WTC11 (cell line): ENCODE data around the gene E2F4. TPM values are rescaled to one million over a fixed set of nuclear protein-coding genes. Genes with fewer than 3 reads are reported as not detected.

Experiments
- ATAC-seq: fragments of 200-7000 bp; cut with Tn5 transposase; 2 replicates; pipeline ENCODE4 v1.10.0; 2021; ENCODE audit warnings: mild to moderate bottlenecking, moderate library complexity
- CTCF ChIA-PET: fragments of 300-600 bp; sonication (Branson Sonifier 250); formaldehyde crosslinking; loops from one replicate; lab custom pipeline; 2021; ENCODE audit warnings: antibody characterized with exemption; lab: Charles Lee
- POLR2A ChIA-PET: fragments of 350-600 bp; sonication (Branson Sonifier 250); formaldehyde crosslinking; loops from one replicate; lab custom pipeline; 2021; ENCODE audit warnings: antibody characterized with exemption; lab: Charles Lee
- DNase-seq: peaks from one replicate; pipeline ENCODE4 v3.0.0; 2021; ENCODE audit warnings: low spot score
- H3K27ac Mint-ChIP-seq: 2 replicates; pipeline ENCODE4 v1.8.0; 2021; ENCODE audit warnings: mixed read lengths
- H3K27me3 Mint-ChIP-seq: 2 replicates; pipeline ENCODE4 v1.8.0; 2021; ENCODE audit warnings: low read depth, mild to moderate bottlenecking, moderate library complexity, mixed read lengths
- H3K36me3 Mint-ChIP-seq: 2 replicates; pipeline ENCODE4 v1.8.0; 2021; ENCODE audit warnings: mixed read lengths
- H3K4me1 Mint-ChIP-seq: 2 replicates; pipeline ENCODE4 v1.8.0; 2022; ENCODE audit warnings: mixed read lengths
- H3K4me3 Mint-ChIP-seq: 2 replicates; pipeline ENCODE4 v1.8.0; 2021; ENCODE audit warnings: mild to moderate bottlenecking, moderate library complexity, mixed read lengths
- H3K9me3 Mint-ChIP-seq: 2 replicates; pipeline ENCODE4 v1.8.0; 2021; ENCODE audit warnings: mixed read lengths
- GABPB1 ChIP-seq: sonication (generic); formaldehyde crosslinking; IDR thresholded peaks from 2 replicates; pipeline ENCODE4 v1.8.1; 2023; ENCODE audit warnings: mild to moderate bottlenecking, missing genetic modification reagents
- HMGA2 ChIP-seq: fragments of 250-450 bp; sonication (Bioruptor Pico); IDR thresholded peaks from 2 replicates; pipeline ENCODE4 v1.4.0; 2021; ENCODE audit warnings: mild to moderate bottlenecking, moderate library complexity
- IRF2 ChIP-seq: sonication (generic); formaldehyde crosslinking; IDR thresholded peaks from 2 replicates; pipeline ENCODE4 v1.8.0; 2022; ENCODE audit warnings: low read depth, missing genetic modification reagents, borderline replicate concordance
- JAZF1 ChIP-seq: fragments of 250-450 bp; sonication (Bioruptor Pico); IDR thresholded peaks from 2 replicates; pipeline ENCODE4 v1.9.0; 2021; ENCODE audit warnings: moderate library complexity, mild to moderate bottlenecking, inconsistent platforms
- JUN ChIP-seq: sonication (generic); formaldehyde crosslinking; IDR thresholded peaks from 2 replicates; pipeline ENCODE4 v1.8.0; 2023; ENCODE audit warnings: mild to moderate bottlenecking, missing genetic modification reagents
- MXD4 ChIP-seq: fragments of 250-450 bp; sonication (Bioruptor Pico); IDR thresholded peaks from 2 replicates; pipeline ENCODE4 v1.8.0; 2021; ENCODE audit warnings: mild to moderate bottlenecking, moderate library complexity, borderline replicate concordance
- NFE2L1 ChIP-seq: sonication (generic); formaldehyde crosslinking; IDR thresholded peaks from 2 replicates; pipeline ENCODE4 v1.8.1; 2023; ENCODE audit warnings: missing genetic modification reagents
- NR1H2 ChIP-seq: sonication (generic); formaldehyde crosslinking; IDR thresholded peaks from 2 replicates; pipeline ENCODE4 v1.9.0; 2021; ENCODE audit warnings: mild to moderate bottlenecking, moderate library complexity, missing genetic modification reagents
- RELA ChIP-seq: sonication (generic); formaldehyde crosslinking; IDR thresholded peaks from 2 replicates; pipeline ENCODE4 v1.8.1; 2022; ENCODE audit warnings: missing genetic modification reagents, mild to moderate bottlenecking, borderline replicate concordance
- RORB ChIP-seq: fragments of 250-450 bp; sonication (Bioruptor Pico); IDR thresholded peaks from 2 replicates; pipeline ENCODE4 v1.9.0; 2021; ENCODE audit warnings: mild to moderate bottlenecking
- SMAD3 ChIP-seq: sonication (generic); formaldehyde crosslinking; IDR thresholded peaks from 2 replicates; pipeline ENCODE4 v1.8.0; 2022; ENCODE audit warnings: missing genetic modification reagents, mild to moderate bottlenecking, borderline replicate concordance
- SOX15 ChIP-seq: fragments of 250-450 bp; sonication (Bioruptor Pico); IDR thresholded peaks from 2 replicates; pipeline ENCODE4 v1.9.0; 2021; ENCODE audit warnings: mild to moderate bottlenecking
- SP1 ChIP-seq: sonication (generic); formaldehyde crosslinking; conservative IDR thresholded peaks from 2 replicates; pipeline ENCODE4 v1.8.1; 2022; ENCODE audit warnings: missing genetic modification reagents
- ZBTB21 ChIP-seq: sonication (generic); formaldehyde crosslinking; IDR thresholded peaks from 2 replicates; pipeline ENCODE4 v1.8.1; 2023; ENCODE audit warnings: mild to moderate bottlenecking, missing genetic modification reagents, borderline replicate concordance
- ZNF416 ChIP-seq: fragments of 250-450 bp; sonication (Bioruptor Pico); IDR thresholded peaks from 2 replicates; pipeline ENCODE4 v1.9.0; 2021; ENCODE audit warnings: mild to moderate bottlenecking, inconsistent platforms
- total RNA-seq: library from RNA; stranded (reverse); gene quantifications from 3 replicates; pipeline ENCODE4 v1.2.3, GENCODE V29; 2021
- TF ChIP-seq, protein P1 (sequence below): sonication (generic); formaldehyde crosslinking; IDR thresholded peaks from 2 replicates; pipeline ENCODE4 v1.8.0; 2022; ENCODE audit warnings: mild to moderate bottlenecking, missing genetic modification reagents
- TF ChIP-seq, protein P2 (sequence below): sonication (generic); formaldehyde crosslinking; IDR thresholded peaks from 2 replicates; pipeline ENCODE4 v1.8.1; 2022; ENCODE audit warnings: missing genetic modification reagents, borderline replicate concordance
- TF ChIP-seq, protein P3 (sequence below): sonication (generic); formaldehyde crosslinking; IDR thresholded peaks from 2 replicates; pipeline ENCODE4 v1.8.0; 2023; ENCODE audit warnings: mild to moderate bottlenecking, missing genetic modification reagents
- TF ChIP-seq, protein P4 (sequence below): fragments of 250-450 bp; sonication (Bioruptor Pico); IDR thresholded peaks from 2 replicates; pipeline ENCODE4 v1.9.0; 2021; ENCODE audit warnings: mild to moderate bottlenecking
- TF ChIP-seq, protein P5 (sequence below): fragments of 200-600 bp; IDR thresholded peaks from 2 replicates; pipeline ENCODE4 v1.8.0; 2022; ENCODE audit warnings: antibody characterized with exemption
- TF ChIP-seq, protein P6 (sequence below): sonication (generic); formaldehyde crosslinking; IDR thresholded peaks from 2 replicates; pipeline ENCODE4 v1.8.0; 2022; ENCODE audit warnings: mild to moderate bottlenecking, missing genetic modification reagents
- TF ChIP-seq, protein P7 (sequence below): fragments of 250-450 bp; sonication (Bioruptor Pico); IDR thresholded peaks from 2 replicates; pipeline ENCODE4 v2.1.2; 2022; ENCODE audit warnings: mild to moderate bottlenecking, moderate library complexity
- TF ChIP-seq, protein P8 (sequence below): sonication (generic); formaldehyde crosslinking; IDR thresholded peaks from 2 replicates; pipeline ENCODE4 v1.8.0; 2022; ENCODE audit warnings: missing genetic modification reagents

The E2F4 gene
- total RNA-seq, 1 experiment from 2014 or later = 85.0 TPM

DNA sequence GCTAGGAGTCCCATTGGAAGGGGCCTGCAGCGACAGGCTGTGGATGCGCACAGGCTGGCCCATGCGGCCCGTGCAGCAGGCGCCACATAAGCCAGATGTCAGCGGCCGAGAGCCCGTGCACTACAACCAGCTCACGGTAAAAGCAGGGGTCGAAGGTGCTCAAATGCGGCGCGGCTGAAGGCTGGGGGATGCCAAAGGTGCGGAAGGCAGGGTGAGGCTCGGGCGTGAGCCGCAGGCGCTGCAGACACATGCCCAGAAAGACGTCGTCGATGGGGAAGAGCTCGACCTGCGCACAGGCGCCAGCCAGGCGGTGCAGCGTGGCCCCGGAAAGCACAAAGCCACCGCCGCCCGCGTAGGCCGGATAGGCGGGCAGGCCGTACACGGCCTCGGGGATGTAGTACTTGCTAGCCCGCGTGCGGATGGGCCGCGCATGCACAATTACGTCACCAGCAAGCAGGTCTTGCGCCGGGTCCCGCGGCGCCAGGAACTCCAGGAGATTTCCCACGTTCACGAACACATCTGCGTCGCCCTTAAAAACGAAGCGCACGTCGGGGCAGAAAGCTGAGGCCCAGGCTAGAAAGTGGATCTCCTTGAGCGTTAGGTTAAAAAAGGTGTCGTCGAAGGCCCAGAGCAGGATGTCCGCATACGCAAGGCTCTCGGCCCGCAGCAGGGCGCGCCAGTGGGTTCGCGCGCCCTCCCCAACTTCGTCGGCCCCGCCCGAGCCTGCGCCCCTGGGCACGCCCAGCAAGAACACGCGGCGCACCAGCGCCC is 42.5 kb upstream of the E2F4 start:
- Mint-ChIP-seq H3K4me3 (peak overlapping the region; percentile 48), H3K4me1 (peaks cover 8% of the 10 kb centered on the region), H3K36me3 (peaks cover 16% of the 10 kb centered on the region), H3K9me3 (no peaks in the 10 kb centered on the region), H3K27ac (no peak overlapping the region), H3K27me3 (peaks cover 44% of the 10 kb centered on the region)
- DNase-seq (no peak), ATAC-seq (peak; percentile 41; the same call in 1 of the 2 replicates)
- TF ChIP-seq, protein P1, sequence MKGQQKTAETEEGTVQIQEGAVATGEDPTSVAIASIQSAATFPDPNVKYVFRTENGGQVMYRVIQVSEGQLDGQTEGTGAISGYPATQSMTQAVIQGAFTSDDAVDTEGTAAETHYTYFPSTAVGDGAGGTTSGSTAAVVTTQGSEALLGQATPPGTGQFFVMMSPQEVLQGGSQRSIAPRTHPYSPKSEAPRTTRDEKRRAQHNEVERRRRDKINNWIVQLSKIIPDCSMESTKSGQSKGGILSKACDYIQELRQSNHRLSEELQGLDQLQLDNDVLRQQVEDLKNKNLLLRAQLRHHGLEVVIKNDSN = no peak
- TF ChIP-seq RELA (CRISPR knock-in tag) (peak; percentile 67; the same call in 1 of the 2 replicates), JUN (no peak), ZNF416 (no peak), MXD4 (CRISPR knock-in tag) (no peak), ZBTB21 (CRISPR knock-in tag) (0 out of 2 replicates have a peak, but pooled peaks have one; percentile 28), NFE2L1 (CRISPR knock-in tag) (no peak), GABPB1 (CRISPR knock-in tag) (no peak), RORB (CRISPR knock-in tag) (no peak), SMAD3 (CRISPR knock-in tag) (peak; percentile 74; the same call in 1 of the 2 replicates), NR1H2 (no peak), SP1 (CRISPR knock-in tag) (0 out of 2 replicates have a peak, but pooled peaks have one; percentile 23), SOX15 (CRISPR knock-in tag) (no peak), HMGA2 (CRISPR knock-in tag) (no peak), JAZF1 (CRISPR knock-in tag) (no peak), IRF2 (CRISPR knock-in tag) (no peak)
- TF ChIP-seq, protein P2, sequence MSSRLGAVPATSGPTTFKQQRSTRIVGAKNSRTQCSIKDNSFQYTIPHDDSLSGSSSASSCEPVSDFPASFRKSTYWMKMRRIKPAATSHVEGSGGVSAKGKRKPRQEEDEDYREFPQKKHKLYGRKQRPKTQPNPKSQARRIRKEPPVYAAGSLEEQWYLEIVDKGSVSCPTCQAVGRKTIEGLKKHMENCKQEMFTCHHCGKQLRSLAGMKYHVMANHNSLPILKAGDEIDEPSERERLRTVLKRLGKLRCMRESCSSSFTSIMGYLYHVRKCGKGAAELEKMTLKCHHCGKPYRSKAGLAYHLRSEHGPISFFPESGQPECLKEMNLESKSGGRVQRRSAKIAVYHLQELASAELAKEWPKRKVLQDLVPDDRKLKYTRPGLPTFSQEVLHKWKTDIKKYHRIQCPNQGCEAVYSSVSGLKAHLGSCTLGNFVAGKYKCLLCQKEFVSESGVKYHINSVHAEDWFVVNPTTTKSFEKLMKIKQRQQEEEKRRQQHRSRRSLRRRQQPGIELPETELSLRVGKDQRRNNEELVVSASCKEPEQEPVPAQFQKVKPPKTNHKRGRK (CRISPR knock-in tag) = no peak
- TF ChIP-seq, protein P3, sequence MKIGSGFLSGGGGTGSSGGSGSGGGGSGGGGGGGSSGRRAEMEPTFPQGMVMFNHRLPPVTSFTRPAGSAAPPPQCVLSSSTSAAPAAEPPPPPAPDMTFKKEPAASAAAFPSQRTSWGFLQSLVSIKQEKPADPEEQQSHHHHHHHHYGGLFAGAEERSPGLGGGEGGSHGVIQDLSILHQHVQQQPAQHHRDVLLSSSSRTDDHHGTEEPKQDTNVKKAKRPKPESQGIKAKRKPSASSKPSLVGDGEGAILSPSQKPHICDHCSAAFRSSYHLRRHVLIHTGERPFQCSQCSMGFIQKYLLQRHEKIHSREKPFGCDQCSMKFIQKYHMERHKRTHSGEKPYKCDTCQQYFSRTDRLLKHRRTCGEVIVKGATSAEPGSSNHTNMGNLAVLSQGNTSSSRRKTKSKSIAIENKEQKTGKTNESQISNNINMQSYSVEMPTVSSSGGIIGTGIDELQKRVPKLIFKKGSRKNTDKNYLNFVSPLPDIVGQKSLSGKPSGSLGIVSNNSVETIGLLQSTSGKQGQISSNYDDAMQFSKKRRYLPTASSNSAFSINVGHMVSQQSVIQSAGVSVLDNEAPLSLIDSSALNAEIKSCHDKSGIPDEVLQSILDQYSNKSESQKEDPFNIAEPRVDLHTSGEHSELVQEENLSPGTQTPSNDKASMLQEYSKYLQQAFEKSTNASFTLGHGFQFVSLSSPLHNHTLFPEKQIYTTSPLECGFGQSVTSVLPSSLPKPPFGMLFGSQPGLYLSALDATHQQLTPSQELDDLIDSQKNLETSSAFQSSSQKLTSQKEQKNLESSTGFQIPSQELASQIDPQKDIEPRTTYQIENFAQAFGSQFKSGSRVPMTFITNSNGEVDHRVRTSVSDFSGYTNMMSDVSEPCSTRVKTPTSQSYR (CRISPR knock-in tag) = no peak
- TF ChIP-seq, protein P4, sequence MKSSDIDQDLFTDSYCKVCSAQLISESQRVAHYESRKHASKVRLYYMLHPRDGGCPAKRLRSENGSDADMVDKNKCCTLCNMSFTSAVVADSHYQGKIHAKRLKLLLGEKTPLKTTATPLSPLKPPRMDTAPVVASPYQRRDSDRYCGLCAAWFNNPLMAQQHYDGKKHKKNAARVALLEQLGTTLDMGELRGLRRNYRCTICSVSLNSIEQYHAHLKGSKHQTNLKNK = no peak
- TF ChIP-seq, protein P5, sequence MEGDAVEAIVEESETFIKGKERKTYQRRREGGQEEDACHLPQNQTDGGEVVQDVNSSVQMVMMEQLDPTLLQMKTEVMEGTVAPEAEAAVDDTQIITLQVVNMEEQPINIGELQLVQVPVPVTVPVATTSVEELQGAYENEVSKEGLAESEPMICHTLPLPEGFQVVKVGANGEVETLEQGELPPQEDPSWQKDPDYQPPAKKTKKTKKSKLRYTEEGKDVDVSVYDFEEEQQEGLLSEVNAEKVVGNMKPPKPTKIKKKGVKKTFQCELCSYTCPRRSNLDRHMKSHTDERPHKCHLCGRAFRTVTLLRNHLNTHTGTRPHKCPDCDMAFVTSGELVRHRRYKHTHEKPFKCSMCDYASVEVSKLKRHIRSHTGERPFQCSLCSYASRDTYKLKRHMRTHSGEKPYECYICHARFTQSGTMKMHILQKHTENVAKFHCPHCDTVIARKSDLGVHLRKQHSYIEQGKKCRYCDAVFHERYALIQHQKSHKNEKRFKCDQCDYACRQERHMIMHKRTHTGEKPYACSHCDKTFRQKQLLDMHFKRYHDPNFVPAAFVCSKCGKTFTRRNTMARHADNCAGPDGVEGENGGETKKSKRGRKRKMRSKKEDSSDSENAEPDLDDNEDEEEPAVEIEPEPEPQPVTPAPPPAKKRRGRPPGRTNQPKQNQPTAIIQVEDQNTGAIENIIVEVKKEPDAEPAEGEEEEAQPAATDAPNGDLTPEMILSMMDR = no peak
- TF ChIP-seq, protein P6, sequence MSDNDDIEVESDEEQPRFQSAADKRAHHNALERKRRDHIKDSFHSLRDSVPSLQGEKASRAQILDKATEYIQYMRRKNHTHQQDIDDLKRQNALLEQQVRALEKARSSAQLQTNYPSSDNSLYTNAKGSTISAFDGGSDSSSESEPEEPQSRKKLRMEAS (CRISPR knock-in tag) = peak; percentile 76; the same call in 1 of the 2 replicates
- TF ChIP-seq, protein P7, sequence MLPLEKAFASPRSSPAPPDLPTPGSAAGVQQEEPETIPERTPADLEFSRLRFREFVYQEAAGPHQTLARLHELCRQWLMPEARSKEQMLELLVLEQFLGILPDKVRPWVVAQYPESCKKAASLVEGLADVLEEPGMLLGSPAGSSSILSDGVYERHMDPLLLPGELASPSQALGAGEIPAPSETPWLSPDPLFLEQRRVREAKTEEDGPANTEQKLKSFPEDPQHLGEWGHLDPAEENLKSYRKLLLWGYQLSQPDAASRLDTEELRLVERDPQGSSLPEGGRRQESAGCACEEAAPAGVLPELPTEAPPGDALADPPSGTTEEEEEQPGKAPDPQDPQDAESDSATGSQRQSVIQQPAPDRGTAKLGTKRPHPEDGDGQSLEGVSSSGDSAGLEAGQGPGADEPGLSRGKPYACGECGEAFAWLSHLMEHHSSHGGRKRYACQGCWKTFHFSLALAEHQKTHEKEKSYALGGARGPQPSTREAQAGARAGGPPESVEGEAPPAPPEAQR (CRISPR knock-in tag) = no peak
- TF ChIP-seq, protein P8, sequence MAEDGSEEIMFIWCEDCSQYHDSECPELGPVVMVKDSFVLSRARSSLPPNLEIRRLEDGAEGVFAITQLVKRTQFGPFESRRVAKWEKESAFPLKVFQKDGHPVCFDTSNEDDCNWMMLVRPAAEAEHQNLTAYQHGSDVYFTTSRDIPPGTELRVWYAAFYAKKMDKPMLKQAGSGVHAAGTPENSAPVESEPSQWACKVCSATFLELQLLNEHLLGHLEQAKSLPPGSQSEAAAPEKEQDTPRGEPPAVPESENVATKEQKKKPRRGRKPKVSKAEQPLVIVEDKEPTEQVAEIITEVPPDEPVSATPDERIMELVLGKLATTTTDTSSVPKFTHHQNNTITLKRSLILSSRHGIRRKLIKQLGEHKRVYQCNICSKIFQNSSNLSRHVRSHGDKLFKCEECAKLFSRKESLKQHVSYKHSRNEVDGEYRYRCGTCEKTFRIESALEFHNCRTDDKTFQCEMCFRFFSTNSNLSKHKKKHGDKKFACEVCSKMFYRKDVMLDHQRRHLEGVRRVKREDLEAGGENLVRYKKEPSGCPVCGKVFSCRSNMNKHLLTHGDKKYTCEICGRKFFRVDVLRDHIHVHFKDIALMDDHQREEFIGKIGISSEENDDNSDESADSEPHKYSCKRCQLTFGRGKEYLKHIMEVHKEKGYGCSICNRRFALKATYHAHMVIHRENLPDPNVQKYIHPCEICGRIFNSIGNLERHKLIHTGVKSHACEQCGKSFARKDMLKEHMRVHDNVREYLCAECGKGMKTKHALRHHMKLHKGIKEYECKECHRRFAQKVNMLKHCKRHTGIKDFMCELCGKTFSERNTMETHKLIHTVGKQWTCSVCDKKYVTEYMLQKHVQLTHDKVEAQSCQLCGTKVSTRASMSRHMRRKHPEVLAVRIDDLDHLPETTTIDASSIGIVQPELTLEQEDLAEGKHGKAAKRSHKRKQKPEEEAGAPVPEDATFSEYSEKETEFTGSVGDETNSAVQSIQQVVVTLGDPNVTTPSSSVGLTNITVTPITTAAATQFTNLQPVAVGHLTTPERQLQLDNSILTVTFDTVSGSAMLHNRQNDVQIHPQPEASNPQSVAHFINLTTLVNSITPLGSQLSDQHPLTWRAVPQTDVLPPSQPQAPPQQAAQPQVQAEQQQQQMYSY (CRISPR knock-in tag) = no peak
- CTCF ChIA-PET = interaction anchor here (0.6 to 15.3 kb wide), 9 partner anchors 10 to 192 kb away, joined by 3 to 386 read pairs (median 5); partner anchors contain the start of genes CES3, HSF4 and NOL3
- POLR2A ChIA-PET = no interaction called here
